ENCODE data around the gene MAGI2. TPM values are rescaled to one million over a fixed set of nuclear protein-coding genes. Genes with fewer than 3 reads are reported as not detected.

The MAGI2 gene
- total RNA-seq, 1 experiment from 2014 or later, result 14.3 TPM

DNA sequence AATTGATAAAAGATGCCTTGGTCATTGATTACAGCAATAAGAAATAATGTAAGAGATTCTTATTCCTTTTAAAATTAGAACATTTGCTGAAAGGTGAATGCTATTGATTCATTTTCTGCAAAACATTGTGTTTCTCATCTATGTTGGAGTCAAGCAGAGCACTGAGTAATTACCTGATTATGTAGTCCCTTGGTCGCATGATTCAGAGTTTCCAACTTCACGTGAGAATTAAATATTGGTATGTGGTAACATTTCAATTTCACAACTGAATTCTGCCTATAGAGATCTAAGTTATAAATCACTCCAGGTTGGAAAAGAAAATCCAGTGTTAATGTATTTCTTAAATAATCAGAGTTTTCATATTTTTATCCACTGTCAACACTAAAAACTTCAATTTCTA is 953.5 kb downstream of the MAGI2 start:
- H3K56ac ChIP-seq (ENCODE audit: insufficient read length, low read depth, low read length), result no peak overlapping the region
- H3K36me3 Mint-ChIP-seq (ENCODE audit: insufficient read depth in 1 of 3, low read depth in 3 of 3), result peaks cover 0 to 9% (median 4%) of the 10 kb centered on the region in 3 experiments; a peak in 5 of 7 replicates
- no CpG with 5 or more reads among the region's 2 CpGs for WGBS (ENCODE audit: extremely low coverage, insufficient read length, low lambda C conversion rate)
- H3K4me1 ChIP-seq (ENCODE audit: insufficient read depth, low read length), result peaks cover 4% of the 10 kb centered on the region
- no peak overlapping the region for H3T11ph ChIP-seq (ENCODE audit: low read length)
- no peak overlapping the region for H3K4me3 Mint-ChIP-seq
- H4K91ac ChIP-seq (ENCODE audit: insufficient read length, low read depth, low read length), result no peak overlapping the region
- no peak overlapping the region for H2AK5ac ChIP-seq (ENCODE audit: insufficient read length, low read length)
- H2AFZ ChIP-seq (ENCODE audit: low read length), result no peak overlapping the region
- no peak overlapping the region for H3K27ac Mint-ChIP-seq
- no peaks in the 10 kb centered on the region for H3K79me2 ChIP-seq (ENCODE audit: insufficient read depth, low read length)
- TF ChIP-seq, protein P1, sequence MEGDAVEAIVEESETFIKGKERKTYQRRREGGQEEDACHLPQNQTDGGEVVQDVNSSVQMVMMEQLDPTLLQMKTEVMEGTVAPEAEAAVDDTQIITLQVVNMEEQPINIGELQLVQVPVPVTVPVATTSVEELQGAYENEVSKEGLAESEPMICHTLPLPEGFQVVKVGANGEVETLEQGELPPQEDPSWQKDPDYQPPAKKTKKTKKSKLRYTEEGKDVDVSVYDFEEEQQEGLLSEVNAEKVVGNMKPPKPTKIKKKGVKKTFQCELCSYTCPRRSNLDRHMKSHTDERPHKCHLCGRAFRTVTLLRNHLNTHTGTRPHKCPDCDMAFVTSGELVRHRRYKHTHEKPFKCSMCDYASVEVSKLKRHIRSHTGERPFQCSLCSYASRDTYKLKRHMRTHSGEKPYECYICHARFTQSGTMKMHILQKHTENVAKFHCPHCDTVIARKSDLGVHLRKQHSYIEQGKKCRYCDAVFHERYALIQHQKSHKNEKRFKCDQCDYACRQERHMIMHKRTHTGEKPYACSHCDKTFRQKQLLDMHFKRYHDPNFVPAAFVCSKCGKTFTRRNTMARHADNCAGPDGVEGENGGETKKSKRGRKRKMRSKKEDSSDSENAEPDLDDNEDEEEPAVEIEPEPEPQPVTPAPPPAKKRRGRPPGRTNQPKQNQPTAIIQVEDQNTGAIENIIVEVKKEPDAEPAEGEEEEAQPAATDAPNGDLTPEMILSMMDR (conservative IDR thresholded peaks at IDR 0.05), result no peak
- H2BK15ac ChIP-seq (ENCODE audit: low read depth, low read length), result no peak overlapping the region
- no peak overlapping the region for H3K4ac ChIP-seq (ENCODE audit: low read depth, low read length)
- H2BK5ac ChIP-seq (ENCODE audit: insufficient read length, low read length), result no peak overlapping the region
- no peak overlapping the region for H3K9ac ChIP-seq (ENCODE audit: extremely low read depth, insufficient read length, low read length)
- H4K5ac ChIP-seq (ENCODE audit: insufficient read length, low read depth, low read length), result no peak overlapping the region
- H3K4me1 Mint-ChIP-seq, result peaks cover 24 to 25% of the 10 kb centered on the region in 2 experiments
- no peak overlapping the region for H4K8ac ChIP-seq (replicated peaks; ENCODE audit: insufficient read length, low read depth, low read length)
- no peak overlapping the region for H3K23ac ChIP-seq (ENCODE audit: insufficient read length, low read depth, low read length)
- H3K18ac ChIP-seq (ENCODE audit: insufficient read length, low read depth, low read length), result no peak overlapping the region
- DNase-seq, result no peak
- H3K27ac ChIP-seq (ENCODE audit: insufficient read length, low read depth, low read length), result no peak overlapping the region
- H2BK120ac ChIP-seq (ENCODE audit: low read depth, low read length, poor library complexity, severe bottlenecking), result no peak overlapping the region
- H3K9me3 ChIP-seq (ENCODE audit: control insufficient read depth, low read depth, low read length), result no peaks in the 10 kb centered on the region
- no peak overlapping the region for H2BK12ac ChIP-seq (ENCODE audit: insufficient read length, low read depth, low read length)
- no peak overlapping the region for H3K14ac ChIP-seq (ENCODE audit: insufficient read depth, low read length)
- H3K27me3 Mint-ChIP-seq (ENCODE audit: low read depth), result no peaks in the 10 kb centered on the region
- no peaks in the 10 kb centered on the region for H3K9me3 Mint-ChIP-seq
- no peaks in the 10 kb centered on the region for H3K27me3 ChIP-seq (ENCODE audit: insufficient read depth, low read length)
- H3K4me2 ChIP-seq (ENCODE audit: insufficient read depth, insufficient read length, low read length), result no peak overlapping the region
- no peak overlapping the region for H2BK20ac ChIP-seq (ENCODE audit: low read depth, low read length, poor library complexity, severe bottlenecking)
- H3K23me2 ChIP-seq (ENCODE audit: insufficient read length, low read depth, low read length, poor library complexity, severe bottlenecking), result no peaks in the 10 kb centered on the region
- H4K20me1 ChIP-seq (ENCODE audit: control insufficient read depth, insufficient read depth, insufficient read length), result no peaks in the 10 kb centered on the region
- H3K79me1 ChIP-seq (ENCODE audit: insufficient read depth, low read depth, low read length, poor library complexity, severe bottlenecking), result no peaks in the 10 kb centered on the region
